Hepatocyte (in vitro differentiated cells): ENCODE data around the gene MIGA2. TPM values are rescaled to one million over a fixed set of nuclear protein-coding genes. Genes with fewer than 3 reads are reported as not detected.
A peak's percentile ranks its signal among the peaks of the same experiment; 100 is the strongest.
"Not testable (repeated sequence)": the region's sequence is repeated elsewhere in the genome, so short reads cannot be mapped to it uniquely, and the experiment has no call there.

Source experiments
- DNase-seq: peaks from one replicate; pipeline ENCODE4 v3.0.0-alpha.2; 2016; ENCODE audit warnings: low spot score
- H2AFZ ChIP-seq: fragments of 200-600 bp; sonication (generic); 2 replicates; pipeline ENCODE4 v1.6.0; 2016; ENCODE audit warnings: antibody characterized with exemption, mild to moderate bottlenecking
- H3K27ac ChIP-seq: fragments of 200-600 bp; sonication (generic); 2 replicates; pipeline ENCODE4 v1.5.1; 2016; ENCODE audit warnings: mild to moderate bottlenecking
- H3K27me3 ChIP-seq: fragments of 200-600 bp; sonication (generic); 2 replicates; pipeline ENCODE4 v1.6.1; 2016
- H3K36me3 ChIP-seq: fragments of 200-600 bp; sonication (generic); replicated peaks from 2 replicates; pipeline ENCODE4 v1.5.1; 2016; ENCODE audit warnings: low read depth; ENCODE audit not compliant: insufficient read depth
- H3K4me1 ChIP-seq: fragments of 200-600 bp; sonication (generic); 2 replicates; pipeline ENCODE4 v1.5.1; 2016; ENCODE audit warnings: mild to moderate bottlenecking, moderate library complexity; ENCODE audit not compliant: insufficient read depth
- H3K4me2 ChIP-seq: fragments of 200-600 bp; sonication (generic); 2 replicates; pipeline ENCODE4 v1.6.0; 2016
- H3K4me3 ChIP-seq: fragments of 200-600 bp; sonication (generic); 2 replicates; pipeline ENCODE4 v1.5.1; 2016; ENCODE audit warnings: mild to moderate bottlenecking
- H3K79me2 ChIP-seq: fragments of 200-600 bp; sonication (generic); 2 replicates; pipeline ENCODE4 v1.6.0; 2017; ENCODE audit warnings: mild to moderate bottlenecking
- H3K9me2 ChIP-seq: fragments of 200-600 bp; sonication (generic); replicated peaks from 2 replicates; pipeline ENCODE4 v1.6.0; 2017; ENCODE audit warnings: mild to moderate bottlenecking; ENCODE audit not compliant: insufficient read depth
- H3K9me3 ChIP-seq: fragments of 200-600 bp; sonication (generic); 2 replicates; pipeline ENCODE4 v1.5.1; 2016; ENCODE audit warnings: low read depth, mild to moderate bottlenecking
- H4K20me1 ChIP-seq: fragments of 200-600 bp; sonication (generic); 2 replicates; pipeline ENCODE4 v1.6.0; 2016; ENCODE audit warnings: mild to moderate bottlenecking; ENCODE audit not compliant: insufficient read depth, poor library complexity, severe bottlenecking
- EZH2 ChIP-seq: fragments of 200-600 bp; sonication (generic); IDR thresholded peaks from 2 replicates; pipeline ENCODE4 v1.6.1; 2016; ENCODE audit warnings: antibody characterized with exemption, mild to moderate bottlenecking, borderline replicate concordance
- EZH2phosphoT487 ChIP-seq: fragments of 200-600 bp; sonication (generic); IDR thresholded peaks from one replicate; pipeline ENCODE4 v1.6.1; 2018; ENCODE audit warnings: antibody characterized with exemption, mild to moderate bottlenecking, low read depth, moderate library complexity; ENCODE audit not compliant: unreplicated experiment, severe bottlenecking
- WGBS: methylation state at CpG from one replicate; pipeline ENCODE4 v1.1.6; 2016; ENCODE audit warnings: low lambda C conversion rate; ENCODE audit errors: missing lambda C conversion rate; 5-methylcytosine and 5-hydroxymethylcytosine counted together
- polyA plus RNA-seq: library from polyadenylated mRNA; unstranded; fragments of >200 nt; fragmentation: Nextera tagmentation; extraction: Ambion mirVana; gene quantifications from 2 replicates; pipeline ENCODE4 v1.2.1, GENCODE V29; 2016
- total RNA-seq: library from RNA; depleted of rRNA; stranded (reverse); fragments of >200 nt; gene quantifications from 2 replicates; pipeline ENCODE4 v1.2.3, GENCODE V29; 2014
- TF ChIP-seq, protein P1 (sequence below): fragments of 200-600 bp; sonication (generic); IDR thresholded peaks from 2 replicates; pipeline ENCODE4 v1.5.1; 2016; ENCODE audit warnings: antibody characterized with exemption, mild to moderate bottlenecking; ENCODE audit not compliant: poor library complexity

The MIGA2 gene
- total and polyA plus RNA-seq, 2 experiments from 2014 or later, result 23.4 to 29.5 TPM

GRCh38 chr9:129109952-129110739 is 73.7 kb downstream of the MIGA2 start:
- Histone ChIP-seq H3K79me2 (peaks cover 41% of the 10 kb centered on the region), H3K4me2 (peak overlapping the region; percentile 99), H3K9me3 (no peaks in the 10 kb centered on the region), H3K36me3 (no peaks in the 10 kb centered on the region), H3K9me2 (no peaks in the 10 kb centered on the region), H2AFZ (peak overlapping the region; percentile 88), H3K27ac (peak overlapping the region; percentile 84), H3K4me3 (peak overlapping the region; percentile 86), H3K27me3 (no peaks in the 10 kb centered on the region), H4K20me1 (peaks cover 4% of the 10 kb centered on the region), H3K4me1 (peaks cover 18% of the 10 kb centered on the region)
- peak; percentile 49 for DNase-seq
- WGBS, result 6% methylated on average over 58 of the region's 64 CpGs
- TF ChIP-seq EZH2phosphoT487 (no peak), EZH2 (no peak)
- TF ChIP-seq, protein P1, sequence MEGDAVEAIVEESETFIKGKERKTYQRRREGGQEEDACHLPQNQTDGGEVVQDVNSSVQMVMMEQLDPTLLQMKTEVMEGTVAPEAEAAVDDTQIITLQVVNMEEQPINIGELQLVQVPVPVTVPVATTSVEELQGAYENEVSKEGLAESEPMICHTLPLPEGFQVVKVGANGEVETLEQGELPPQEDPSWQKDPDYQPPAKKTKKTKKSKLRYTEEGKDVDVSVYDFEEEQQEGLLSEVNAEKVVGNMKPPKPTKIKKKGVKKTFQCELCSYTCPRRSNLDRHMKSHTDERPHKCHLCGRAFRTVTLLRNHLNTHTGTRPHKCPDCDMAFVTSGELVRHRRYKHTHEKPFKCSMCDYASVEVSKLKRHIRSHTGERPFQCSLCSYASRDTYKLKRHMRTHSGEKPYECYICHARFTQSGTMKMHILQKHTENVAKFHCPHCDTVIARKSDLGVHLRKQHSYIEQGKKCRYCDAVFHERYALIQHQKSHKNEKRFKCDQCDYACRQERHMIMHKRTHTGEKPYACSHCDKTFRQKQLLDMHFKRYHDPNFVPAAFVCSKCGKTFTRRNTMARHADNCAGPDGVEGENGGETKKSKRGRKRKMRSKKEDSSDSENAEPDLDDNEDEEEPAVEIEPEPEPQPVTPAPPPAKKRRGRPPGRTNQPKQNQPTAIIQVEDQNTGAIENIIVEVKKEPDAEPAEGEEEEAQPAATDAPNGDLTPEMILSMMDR, result peak; percentile 12

GRCh38 chr9:129110740-129111527 is 74.5 kb downstream of the MIGA2 start, which contains the start of the genes CRAT and PTPA:
Gene CRAT (minus strand): TSS chr9:129110793. CDS start chr9:129110509, 284 bp downstream.
Gene PTPA (plus strand): TSS chr9:129111415. CDS start chr9:129111601, 186 bp downstream.
- Histone ChIP-seq H3K36me3 (no peaks in the 10 kb centered on the region), H3K79me2 (peaks cover 48% of the 10 kb centered on the region), H3K27ac (peak within 1 kb of the TSS; percentile 99), H4K20me1 (peaks cover 7% of the 10 kb centered on the region), H3K4me2 (peak within 1 kb of the TSS; percentile 99), H3K27me3 (no peaks in the 10 kb centered on the region), H2AFZ (peak within 1 kb of the TSS; percentile 97), H3K4me3 (peak within 1 kb of the TSS; percentile 92), H3K9me3 (no peaks in the 10 kb centered on the region), H3K9me2 (no peaks in the 10 kb centered on the region), H3K4me1 (peaks cover 18% of the 10 kb centered on the region)
- WGBS, result under 1% methylated on average over 58 of the region's 77 CpGs
- TF ChIP-seq EZH2 (no peak), EZH2phosphoT487 (no peak)
- TF ChIP-seq, protein P1, result no peak
- DNase-seq, result peak; percentile 98

DNA sequence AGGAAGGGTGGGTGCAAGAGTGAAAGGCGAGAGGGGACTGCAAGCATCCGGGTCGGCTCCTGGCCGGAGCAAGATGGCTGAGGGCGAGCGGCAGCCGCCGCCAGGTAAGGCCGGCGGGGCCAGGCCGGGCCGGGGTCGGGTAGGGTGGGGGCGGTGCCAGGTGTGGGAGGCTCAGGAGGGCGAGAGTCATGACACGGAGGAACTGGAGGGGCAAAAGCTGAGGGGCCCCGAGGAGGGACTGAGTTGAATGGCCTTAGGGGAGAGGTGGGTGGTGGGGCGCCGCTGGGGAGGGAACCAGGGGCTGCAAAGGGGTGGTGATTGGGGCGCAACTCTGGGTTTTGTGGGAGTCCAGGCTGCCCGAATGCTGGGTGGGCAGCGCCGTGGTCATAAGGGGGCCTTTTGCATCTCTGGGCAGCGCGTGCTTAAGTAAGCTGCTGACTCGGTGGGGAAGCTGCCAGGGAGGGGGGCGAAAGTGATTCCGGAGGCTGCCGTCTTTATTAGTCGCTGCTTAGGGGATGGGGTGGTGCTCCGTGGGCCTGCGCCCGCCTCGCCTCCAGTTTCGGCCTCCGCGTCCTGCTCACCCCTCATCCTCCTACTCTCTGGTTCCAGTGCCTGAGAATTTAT is 75.2 kb downstream of the MIGA2 start:
- no peaks in the 10 kb centered on the region for H3K9me3 ChIP-seq
- peaks cover 54% of the 10 kb centered on the region for H3K79me2 ChIP-seq
- peak overlapping the region; percentile 99 for H3K27ac ChIP-seq
- peak overlapping the region; percentile 97 for H2AFZ ChIP-seq
- peaks cover 14% of the 10 kb centered on the region for H3K4me1 ChIP-seq
- H3K9me2 ChIP-seq, result no peaks in the 10 kb centered on the region
- H3K4me3 ChIP-seq, result peak overlapping the region; percentile 92
- peak overlapping the region; percentile 99 for H3K4me2 ChIP-seq
- TF ChIP-seq, protein P1, result no peak
- TF ChIP-seq EZH2 (no peak), EZH2phosphoT487 (no peak)
- peaks cover 7% of the 10 kb centered on the region for H4K20me1 ChIP-seq
- no peaks in the 10 kb centered on the region for H3K27me3 ChIP-seq
- peak; percentile 60 for DNase-seq
- 2% methylated on average over 24 of the region's 37 CpGs for WGBS
- no peaks in the 10 kb centered on the region for H3K36me3 ChIP-seq

GRCh38 chr9:129112526-129112925 is 76.1 kb downstream of the MIGA2 start:
- Histone ChIP-seq H3K4me2 (peak overlapping the region; percentile 99), H3K79me2 (peaks cover 62% of the 10 kb centered on the region), H3K27ac (peak overlapping the region; percentile 99), H3K4me3 (peak overlapping the region; percentile 92), H2AFZ (peak overlapping the region; percentile 97)
- H3K4me1 ChIP-seq, H3K9me3 ChIP-seq, DNase-seq, H4K20me1 ChIP-seq, H3K36me3 ChIP-seq, H3K9me2 ChIP-seq, H3K27me3 ChIP-seq: not testable (repeated sequence)
- 94% methylated on average over 17 of the region's 17 CpGs for WGBS
